Upper lobe of left lung (tissue), 4 donors: ENCODE data around the gene SLCO4C1.

Experiments used
- CTCF ChIP-seq, 6 experiments: fragments of 450-650 bp in 4 of 6; fragments of 200-600 bp in 2 of 6; sonication (generic) in 2 of 6; IDR thresholded peaks; one replicate each; pipeline ENCODE4 v1.5.1; 2016 to 2019; ENCODE audit warnings: antibody characterized with exemption in 6 of 6
- EP300 ChIP-seq, 4 donors: sonication (generic); formaldehyde crosslinking; IDR thresholded peaks; one replicate each; pipeline ENCODE4 v1.5.1; 2017; ENCODE audit warnings: antibody characterized with exemption in 4 of 4, control low read depth in 2 of 4
- POLR2A ChIP-seq, 4 donors: fragments of 450-650 bp; IDR thresholded peaks; one replicate each; pipeline ENCODE4 v1.5.1; 2016 to 2017; ENCODE audit warnings: antibody characterized with exemption in 4 of 4, mild to moderate bottlenecking in 2 of 4

DNA sequence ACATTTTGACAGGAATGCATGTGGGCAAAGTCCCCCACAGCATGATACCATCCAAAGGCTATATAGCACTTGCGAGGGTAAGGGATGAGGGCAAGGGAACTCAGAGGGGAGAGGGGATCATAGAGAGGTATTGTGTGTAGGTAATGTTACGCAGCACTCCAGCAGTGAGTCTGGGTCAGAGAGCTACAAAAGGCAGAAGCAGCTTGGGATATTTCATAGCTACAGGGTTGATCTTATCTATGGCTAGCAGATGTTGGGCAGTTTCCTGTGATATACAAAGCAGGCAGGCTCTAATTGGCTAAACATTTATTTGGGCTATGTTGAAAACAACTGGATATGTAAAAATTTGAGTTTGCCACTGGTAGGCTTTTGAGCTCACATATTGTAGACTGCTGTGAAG is 17.8 kb upstream of the SLCO4C1 start:
- TF ChIP-seq POLR2A (IDR thresholded peaks at IDR 0.05) (no peak), CTCF (IDR thresholded peaks at IDR 0.05) (no peak), EP300 (IDR thresholded peaks at IDR 0.05) (no peak)
